CD4-positive, alpha-beta T cell treated with Interleukin-15 for 4 hours (primary cell): ENCODE results near the gene PPT2.
"Not testable (repeated sequence)": the region's sequence is repeated elsewhere in the genome, so short reads cannot be mapped to it uniquely, and the experiment has no call there.

ENCODE experiments used
- DNase-seq: peaks from one replicate; pipeline ENCODE4 v3.0.0-alpha.2; 2020; ENCODE audit warnings: low spot score

The PPT2 gene

GRCh38 chr6:32176476-32177182 is 22.7 kb downstream of the PPT2 start:
- no peak for DNase-seq

- peak; percentile 53 for DNase-seq
These were observed 23.3 kb downstream of the PPT2 start for GRCh38 chr6:32177183-32177787.

- DNase-seq = peak; percentile 99
These were observed 24.0 kb downstream of the PPT2 start, which contains the start of gene RNF5 for GRCh38 chr6:32177788-32178546. RNF5 (plus strand) TSS chr6:32178405; CDS start chr6:32178512, 107 bp downstream.

- DNase-seq = no peak
These were observed 24.9 kb downstream of the PPT2 start for GRCh38 chr6:32178547-32179440.

GRCh38 chr6:32179766-32180405 is 25.9 kb downstream of the PPT2 start:
- no peak for DNase-seq

- DNase-seq = no peak
These were observed 27.3 kb downstream of the PPT2 start for GRCh38 chr6:32181148-32181702.

- DNase-seq = no peak
These were observed 28.1 kb downstream of the PPT2 start for GRCh38 chr6:32181915-32182529.

GRCh38 chr6:32182555-32182981 is 28.6 kb downstream of the PPT2 start:
- no peak for DNase-seq

GRCh38 chr6:32183030-32183429 is 29.1 kb downstream of the PPT2 start:
- no peak for DNase-seq

- DNase-seq = no peak
These were observed 29.6 kb downstream of the PPT2 start for GRCh38 chr6:32183483-32184083.

- no peak for DNase-seq
These were observed 30.2 kb downstream of the PPT2 start, which contains the start of gene AGER for GRCh38 chr6:32184084-32184640. AGER (minus strand) TSS chr6:32184253; CDS start chr6:32184222, 31 bp downstream.

GRCh38 chr6:32185681-32186131 is 31.8 kb downstream of the PPT2 start:
- peak; percentile 67 for DNase-seq

- DNase-seq = not testable (repeated sequence)
These were observed 32.4 kb downstream of the PPT2 start for GRCh38 chr6:32186151-32186840.

GRCh38 chr6:32187009-32187709 is 33.2 kb downstream of the PPT2 start:
- DNase-seq = no peak

- not testable (repeated sequence) for DNase-seq
These were observed 33.9 kb downstream of the PPT2 start for GRCh38 chr6:32187725-32188380.

GRCh38 chr6:32188381-32189068 is 34.6 kb downstream of the PPT2 start:
- no peak for DNase-seq

GRCh38 chr6:32189069-32189741 is 35.3 kb downstream of the PPT2 start:
- no peak for DNase-seq
